Pulmonary artery endothelial cell (primary cell): Measurements from ENCODE around the gene CRKL. TPM values are rescaled to one million over a fixed set of nuclear protein-coding genes. Genes with fewer than 3 reads are reported as not detected.
"Not testable (repeated sequence)": the region's sequence is repeated elsewhere in the genome, so short reads cannot be mapped to it uniquely, and the experiment has no call there.

ENCODE experiments used
- DNase-seq: peaks from one replicate; pipeline ENCODE4 v3.0.0-alpha.2; 2011; ENCODE audit warnings: low read depth, low spot score
- total RNA-seq: library from RNA; depleted of rRNA; stranded (reverse); fragments of >200 nt; gene quantifications from 2 replicates; pipeline ENCODE4 v1.2.3, GENCODE V29; 2014

CRKL gene
- total RNA-seq, 1 donor from 2014 or later: 45.7 TPM

DNA sequence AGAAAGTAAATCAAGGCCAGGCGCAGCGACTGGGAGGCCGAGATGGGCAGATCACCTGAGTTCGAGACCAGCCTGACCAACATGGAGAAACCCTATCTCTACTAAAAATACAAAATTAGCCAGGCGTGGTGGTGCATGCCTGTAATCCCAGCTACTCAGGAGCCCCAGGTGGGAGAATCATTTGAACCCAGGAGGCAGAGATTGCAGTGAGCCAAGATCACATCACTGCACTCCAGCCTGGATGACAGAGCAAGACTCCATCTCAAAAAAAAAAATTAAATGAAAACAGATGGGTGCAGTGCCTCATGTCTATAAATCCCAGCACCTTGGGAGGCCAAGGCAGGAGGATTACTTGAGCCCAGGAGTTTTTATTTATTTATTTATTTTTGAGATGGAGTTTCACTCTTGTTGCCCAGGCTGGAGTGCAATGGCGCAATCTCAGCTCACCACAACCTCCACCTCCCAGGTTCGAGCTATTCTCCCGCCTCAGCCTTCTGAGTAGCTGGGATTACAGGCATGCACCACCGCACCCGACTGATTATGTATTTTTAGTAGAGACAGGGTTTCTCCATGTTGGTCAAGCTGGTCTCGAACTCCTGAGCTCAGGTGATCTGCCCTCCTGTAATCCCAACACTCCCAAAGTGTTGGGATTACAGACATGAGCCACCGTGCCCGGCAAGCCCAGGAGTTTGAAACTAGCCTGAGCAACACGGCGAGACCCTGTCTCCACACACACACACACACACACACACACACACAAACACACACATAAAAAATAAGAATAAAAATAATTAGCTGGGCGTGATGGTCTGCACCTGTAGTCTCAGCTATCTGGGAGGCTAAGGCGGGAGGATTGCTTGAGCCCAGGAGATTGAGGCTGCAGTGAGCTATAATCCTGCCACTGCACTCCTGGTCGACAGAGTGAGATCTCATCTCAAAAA, 15.8 kb upstream of the CRKL start:
- not testable (repeated sequence) for DNase-seq

DNA sequence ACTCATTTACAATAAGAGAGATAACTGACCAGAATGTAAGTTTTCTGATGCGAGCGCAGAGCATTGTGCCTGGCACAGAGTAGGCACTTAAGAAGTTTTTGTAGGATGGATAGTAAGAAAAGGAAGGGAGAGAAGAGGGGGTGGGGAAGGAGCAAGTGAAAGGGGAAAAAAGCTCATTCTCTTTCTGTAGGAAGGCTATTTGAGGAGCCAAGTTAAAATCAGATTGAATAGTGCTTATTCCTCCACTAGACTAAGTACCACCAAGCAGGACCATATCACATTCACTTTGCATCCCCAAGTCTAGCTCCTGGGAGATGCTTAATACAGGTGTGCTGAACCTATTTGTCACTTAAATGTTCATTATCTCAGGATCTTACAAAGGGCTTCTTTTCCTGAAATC, 14.1 kb upstream of the CRKL start:
- DNase-seq: no peak

DNA sequence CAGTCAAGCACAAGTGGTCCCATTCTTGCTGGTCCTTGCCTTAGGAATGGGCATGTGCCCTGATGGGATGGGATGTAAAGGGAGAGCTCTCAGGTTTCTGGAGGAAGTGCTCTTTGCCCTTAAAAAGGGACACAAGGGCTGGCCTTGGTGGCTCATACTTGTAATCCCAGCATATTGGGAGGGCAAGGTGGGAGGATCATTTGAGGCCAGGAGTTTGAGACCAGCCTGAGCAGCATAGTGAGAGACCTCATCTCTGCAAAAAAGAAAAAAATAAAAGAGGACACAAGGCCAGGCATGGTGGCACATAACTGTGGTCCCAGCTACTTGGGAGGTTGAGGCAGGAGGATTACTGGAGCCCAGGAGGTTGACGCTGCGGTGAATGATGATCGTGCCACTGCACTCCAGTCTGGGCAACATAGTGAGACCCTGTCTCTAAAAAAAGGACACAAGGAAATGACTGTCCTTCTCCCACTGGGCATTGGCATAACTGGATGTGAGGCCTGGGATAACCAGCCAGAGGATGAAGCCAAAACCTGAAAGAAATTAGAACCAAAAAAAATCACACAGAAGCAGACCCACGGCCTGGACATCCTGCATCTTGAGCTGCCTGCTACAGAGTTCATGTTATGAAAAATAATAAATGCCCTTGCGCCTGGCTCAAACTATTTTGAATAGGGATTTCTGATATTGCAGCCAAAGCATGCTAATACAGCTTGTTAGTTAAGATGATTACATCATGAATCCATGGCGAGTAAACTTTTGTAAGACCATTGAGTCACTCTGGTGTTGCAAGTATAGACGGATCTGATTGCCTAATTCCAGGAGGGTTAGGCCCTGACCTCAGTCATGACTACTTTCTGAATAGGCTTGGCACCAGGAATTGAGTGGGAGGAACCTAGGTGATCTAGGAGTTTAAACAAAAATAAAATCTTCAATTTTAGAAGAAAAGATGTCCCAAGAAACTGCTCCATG, 12.9 kb upstream of the CRKL start:
- no peak for DNase-seq

DNA sequence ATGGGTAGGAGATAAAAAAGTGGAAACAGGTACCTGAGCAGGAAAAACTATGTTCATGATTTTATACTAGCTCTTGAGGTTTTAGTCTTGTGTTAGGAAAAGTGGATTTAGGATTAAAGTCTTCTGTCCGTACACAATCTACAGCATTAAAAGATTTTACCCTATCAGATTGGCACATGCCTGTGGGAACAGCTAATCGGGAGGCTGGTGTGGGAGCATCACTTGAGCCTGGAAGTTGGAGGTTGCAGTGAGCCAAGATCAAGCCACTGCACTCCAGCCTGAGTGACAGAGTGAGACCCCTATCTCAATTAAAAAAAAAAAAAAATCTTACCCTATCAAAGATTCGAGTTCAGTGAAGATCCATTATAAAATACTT, 12.2 kb upstream of the CRKL start:
- no peak for DNase-seq

DNA sequence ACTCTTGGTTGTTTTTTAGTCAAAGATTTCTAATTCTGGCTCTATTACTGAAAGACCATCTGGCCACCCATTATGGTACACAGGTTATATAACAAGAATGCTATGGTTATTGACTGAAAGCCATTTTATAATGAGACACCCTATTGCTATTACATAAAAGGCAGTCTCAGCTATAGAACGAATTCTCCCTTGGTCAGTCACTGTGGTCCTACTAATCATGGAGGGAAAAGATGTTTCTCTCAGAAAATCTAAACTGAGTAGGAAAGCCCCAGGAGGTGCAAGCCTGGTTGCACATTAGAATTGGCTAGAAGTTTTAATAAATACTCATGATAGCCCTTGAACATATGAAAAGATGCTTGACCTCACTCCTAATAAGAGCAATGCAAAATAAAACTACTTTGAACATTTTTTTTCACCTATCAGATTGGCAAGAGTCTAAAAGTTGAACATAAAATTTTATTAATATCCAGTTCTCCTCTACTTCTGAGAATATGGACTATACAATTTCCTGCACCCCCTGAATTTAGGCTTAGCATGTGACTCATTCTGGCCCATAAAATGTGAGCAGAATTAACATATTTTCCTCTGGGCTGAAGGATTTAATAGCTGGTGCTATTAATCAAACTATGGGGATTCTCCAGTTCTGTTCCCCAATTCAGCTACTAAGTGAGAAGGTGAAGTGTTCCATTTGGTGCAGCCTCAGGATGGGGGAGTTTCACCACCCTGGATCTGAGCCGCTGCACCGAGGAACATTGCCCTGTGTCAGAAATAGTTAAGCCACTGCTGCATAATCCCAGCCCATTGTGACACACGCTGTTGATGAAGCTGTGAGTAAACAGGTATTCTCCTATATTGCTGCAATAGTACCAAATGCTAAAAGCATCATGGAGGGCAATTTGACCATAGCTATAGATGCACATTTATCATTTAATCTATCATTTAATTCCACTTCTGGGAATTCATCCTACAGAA, 11.5 kb upstream of the CRKL start:
- DNase-seq: no peak

DNA sequence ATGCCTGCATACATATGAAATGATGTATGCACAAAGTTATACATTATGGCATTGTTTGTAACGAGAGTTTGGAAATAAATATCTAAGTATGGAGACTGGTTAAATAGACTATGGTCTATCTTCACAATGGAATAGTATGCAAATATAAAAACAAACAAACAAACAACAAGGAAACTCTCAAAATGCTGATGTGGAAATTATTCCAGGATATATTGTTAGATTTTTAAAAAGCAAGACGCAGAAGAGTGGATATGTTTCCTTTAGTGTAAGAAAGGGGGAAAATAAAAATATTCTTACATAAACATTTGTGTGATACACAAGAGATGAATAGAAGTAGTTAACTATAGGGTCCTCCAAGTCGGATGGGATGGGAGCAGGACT, 10.8 kb upstream of the CRKL start:
- DNase-seq: no peak

DNA sequence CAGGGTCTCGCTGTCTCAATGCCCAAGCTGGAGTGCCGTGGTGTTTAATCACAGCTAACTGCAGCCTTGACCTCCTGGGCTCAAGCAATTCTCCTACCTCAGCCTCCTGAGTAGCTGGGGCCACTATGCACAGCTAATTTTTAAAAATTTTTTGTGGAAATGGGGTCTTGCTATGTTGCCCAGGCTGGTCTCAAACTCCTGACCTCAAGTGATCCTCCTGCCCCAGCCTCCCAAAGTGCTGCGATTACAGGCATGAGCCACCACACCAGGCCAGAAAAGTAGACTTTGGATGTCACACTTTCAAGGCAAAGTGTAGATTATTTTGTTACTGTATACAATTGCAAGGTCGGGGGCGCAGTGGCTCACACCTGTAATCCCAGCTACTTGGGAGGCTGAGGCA, 8.5 kb upstream of the CRKL start:
- DNase-seq: not testable (repeated sequence)

DNA sequence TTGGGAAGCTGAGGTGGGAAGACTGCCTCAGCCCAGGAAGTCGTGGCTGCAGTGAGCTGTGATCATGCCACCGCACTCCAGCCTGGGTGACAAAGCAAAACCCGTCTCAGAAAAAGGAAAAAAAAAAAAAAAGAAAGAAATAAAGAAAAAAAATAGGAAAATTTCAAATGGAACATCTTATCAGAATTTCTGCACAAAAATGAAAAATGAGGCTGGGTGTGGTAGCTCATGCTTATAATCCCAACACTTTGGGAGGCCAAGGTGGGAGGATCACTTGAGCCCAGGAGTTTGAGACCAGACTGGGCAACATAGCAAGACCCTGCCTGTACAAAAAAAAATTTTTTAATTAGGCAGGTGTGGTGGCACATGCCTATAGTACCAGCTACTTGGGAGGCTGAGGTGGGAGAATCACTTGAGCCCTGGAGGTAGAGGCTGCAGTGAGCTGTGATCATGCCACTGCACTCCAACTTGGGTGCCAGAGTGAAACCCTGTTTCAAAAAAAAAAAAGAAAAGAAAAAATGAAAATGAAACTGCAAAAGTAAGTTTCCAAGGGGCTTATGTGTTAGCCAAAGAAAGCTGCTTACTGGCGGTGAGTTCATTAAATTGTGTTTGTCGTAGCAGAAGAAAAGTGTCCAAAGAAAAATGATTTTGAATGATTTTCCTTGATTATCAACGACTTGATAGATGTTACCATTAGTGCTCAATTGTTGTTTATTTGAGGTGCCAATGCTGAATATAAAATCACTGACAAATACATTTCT, 7.5 kb upstream of the CRKL start:
- no peak for DNase-seq

DNA sequence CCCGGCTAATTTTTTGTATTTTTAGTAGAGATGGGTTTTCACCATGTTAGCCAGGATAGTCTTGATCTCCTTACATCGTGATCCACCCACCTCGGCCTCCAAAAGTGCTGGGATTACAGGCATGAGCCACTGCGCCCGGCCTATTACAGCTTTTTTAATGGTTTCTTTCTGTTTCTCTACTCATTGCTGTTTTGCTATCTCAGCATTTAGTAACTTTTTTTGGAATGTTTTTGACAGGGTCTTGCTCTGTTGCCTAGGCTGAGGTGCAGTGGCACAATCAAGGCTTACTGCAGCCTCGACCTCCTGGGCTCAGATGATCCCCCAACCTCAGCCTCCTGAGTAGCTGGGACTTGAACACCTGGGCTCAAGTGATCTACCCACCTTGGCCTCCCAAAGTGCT, 4.7 kb upstream of the CRKL start:
- DNase-seq: no peak

DNA sequence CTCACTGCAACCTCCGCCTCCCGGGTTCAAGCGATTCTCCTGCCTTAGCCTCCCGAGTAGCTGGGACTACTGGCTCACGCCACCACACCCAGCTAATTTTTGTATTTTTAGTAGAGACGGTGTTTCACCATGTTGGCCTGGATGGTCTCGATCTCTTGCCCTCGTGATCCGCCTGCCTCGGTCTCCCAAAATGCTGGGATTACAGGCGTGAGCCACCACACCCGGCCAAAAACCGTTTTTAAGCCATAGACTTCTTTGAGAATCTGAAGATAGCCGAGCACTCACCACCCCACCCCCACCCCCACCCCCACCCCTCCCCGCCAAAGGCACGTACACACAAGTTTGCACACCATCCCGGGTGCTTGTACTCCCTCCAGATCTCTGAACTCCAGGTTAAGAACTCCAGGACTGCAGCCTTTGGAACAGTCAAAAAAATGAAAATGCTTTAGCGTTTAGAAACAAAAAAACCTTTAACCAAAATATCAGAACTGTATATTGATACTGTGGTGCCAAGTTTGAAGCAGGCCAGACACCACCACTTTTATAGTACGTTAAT, 1.5 kb downstream of the CRKL start:
- no peak for DNase-seq

DNA sequence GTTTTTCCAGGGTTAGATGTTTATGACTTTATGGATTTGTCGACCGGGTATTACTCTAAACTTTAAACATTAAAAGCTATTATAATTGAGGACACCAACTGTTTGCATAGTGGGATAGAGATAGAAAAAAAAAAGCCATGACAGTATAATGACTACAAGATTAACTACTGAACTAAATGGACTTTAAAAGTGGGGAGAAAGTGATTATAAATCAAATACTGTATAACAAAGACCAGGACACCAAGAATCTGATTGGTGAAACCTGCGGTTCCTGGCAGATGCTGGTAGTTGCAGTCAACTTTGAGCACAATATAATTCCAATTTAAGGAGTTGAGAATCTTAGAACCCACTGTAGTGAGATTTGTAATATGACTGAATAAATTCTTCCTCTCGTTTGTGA, 2.5 kb downstream of the CRKL start:
- no peak for DNase-seq

DNA sequence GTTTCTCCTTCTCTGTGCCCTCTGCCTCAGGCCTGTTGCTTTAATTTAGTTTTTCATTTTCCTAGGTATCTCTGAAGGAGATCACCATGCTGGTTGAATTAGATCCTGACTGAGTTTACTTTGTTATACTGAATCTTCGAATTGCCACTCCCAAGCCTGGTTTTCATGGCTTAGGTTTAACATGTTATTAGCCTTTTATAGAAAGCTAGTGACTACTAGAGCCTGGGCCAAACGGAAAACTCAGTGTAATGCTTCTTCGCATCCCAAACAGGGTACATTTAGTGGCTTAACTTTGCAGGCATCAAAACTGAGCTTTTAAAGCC, 3.6 kb downstream of the CRKL start:
- no peak for DNase-seq

DNA sequence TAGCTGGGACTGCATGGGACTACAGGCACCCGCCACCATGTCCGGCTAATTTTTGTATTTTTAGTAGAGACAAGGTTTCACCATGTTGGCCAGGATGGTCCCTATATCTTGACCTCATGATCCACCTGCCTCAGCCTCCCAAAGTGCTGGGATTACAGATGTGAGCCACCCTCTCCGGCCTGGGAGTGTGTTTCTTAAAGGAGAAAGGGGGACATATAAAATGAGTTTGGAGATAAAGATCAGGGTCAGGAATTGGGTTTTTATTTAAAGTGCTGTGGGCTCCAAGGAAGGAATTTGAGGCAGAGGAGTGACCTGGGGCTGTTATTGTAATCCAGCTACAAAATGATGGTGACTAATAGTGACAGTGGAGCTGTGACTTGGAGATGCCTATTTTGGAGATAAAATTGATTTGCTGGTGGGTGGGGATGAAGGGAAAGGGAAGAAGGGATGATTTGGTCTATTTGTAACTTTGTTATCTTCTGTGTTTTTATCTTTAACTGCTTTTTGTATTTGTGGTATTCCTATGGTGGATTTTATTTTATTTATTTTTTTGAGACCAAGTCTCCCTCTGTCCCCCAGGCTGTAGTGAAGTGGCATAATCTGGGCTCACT, 5.0 kb downstream of the CRKL start:
- DNase-seq: no peak

DNA sequence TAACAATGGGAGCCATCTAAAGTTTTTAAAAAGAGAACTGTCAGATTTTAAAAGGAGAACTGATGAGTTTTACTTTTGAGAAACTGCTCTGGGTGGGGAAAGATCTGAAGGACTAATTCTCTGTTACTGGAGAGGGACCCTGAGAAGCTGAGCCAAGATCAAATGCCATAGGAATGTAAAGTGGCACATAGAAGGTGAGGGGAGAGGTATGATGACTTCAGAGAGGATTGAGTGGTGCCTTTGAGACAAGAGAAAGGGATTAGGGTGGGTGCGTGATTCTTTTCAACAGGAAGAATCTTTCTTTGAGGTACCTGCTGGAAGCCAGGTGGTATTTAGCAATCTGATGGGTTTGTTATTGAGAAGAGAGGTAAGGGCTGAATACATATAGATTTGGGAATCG, 9.0 kb downstream of the CRKL start:
- no peak for DNase-seq

DNA sequence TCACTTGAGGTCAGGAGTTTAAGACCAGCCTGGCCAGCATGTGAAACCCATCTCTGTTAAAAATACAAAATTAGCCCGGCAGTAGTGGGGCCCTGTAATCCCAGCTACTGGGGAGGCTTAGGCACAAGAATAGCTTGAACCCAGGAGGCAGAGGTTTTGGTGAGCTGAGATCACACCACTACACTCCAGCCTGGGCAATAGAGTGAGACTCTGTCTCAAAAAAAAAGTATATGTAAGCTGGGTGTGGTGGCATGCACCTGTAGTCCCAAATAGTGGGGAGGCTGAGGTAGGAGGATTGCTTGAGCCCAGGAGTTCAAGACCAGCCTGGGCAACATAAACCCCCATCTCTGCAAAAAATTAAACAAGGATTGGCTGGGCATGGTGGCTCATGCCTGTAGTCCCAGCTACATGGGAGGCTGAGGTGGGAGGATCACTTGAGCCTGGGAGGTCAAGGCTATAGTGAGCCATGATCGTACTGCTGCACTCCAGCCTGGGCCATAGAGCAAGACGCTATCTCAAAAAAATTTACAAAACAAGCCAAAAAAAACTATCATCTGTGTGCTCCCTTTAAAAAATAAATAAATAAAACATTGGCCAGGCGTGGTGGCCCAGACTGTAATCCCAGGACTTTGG, 10.8 kb downstream of the CRKL start:
- no peak for DNase-seq

DNA sequence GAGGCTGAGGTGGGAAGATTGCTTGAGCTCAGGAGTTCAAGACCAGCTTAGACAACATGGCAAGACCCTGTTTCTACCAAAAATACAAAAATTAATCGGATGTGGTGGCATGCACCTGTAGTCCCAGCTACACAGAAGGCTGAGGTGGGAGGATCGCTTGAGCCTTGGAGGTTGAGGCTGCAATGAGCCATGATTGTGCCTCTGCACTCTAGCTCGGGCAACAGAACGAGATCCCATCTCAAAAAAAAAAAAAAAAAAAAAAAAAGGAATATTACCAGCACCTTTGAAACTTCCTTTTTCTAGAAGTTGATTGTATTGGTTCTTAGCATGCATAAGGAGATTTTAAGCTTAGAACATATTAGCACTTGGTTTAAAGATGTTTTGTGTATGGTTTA, 11.4 kb downstream of the CRKL start:
- no peak for DNase-seq

DNA sequence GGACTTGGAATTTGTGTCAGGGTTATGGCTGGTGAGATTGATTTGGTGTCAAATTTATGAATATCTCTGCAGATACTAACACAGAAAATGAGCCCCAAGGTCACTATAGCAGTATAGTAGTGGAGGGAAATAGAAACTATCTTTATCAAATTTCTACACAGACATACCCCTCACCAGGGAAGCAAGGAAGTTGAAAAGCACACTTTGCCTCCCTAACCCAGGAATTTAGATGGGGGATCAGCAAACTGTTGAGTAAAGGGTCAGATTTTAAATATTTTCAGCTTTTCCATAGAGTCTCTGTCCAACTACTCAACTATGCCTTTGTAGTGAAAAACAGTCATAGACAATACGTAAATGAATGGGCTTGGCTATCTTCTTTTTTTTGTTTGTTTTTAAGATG, 12.8 kb downstream of the CRKL start:
- no peak for DNase-seq

DNA sequence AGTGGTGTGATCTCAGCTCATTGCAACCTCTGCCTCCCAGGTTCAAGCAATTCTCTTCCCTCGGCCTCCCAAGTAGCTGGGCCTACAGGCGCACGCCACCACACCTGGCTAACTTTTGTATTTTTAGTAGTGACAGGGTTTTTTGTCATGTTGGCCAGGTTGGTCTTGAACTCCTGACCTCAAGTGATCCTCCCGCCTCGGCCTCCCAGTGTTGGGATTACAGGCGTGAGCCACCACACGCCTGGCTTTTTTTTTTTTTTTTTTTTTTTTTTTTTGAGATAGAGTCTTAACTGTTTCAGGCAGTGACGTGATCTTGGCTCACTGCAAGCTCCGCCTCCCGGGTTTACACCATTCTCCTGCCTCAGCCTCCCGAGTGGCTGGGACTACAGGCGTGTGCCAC, 13.2 kb downstream of the CRKL start:
- DNase-seq: not testable (repeated sequence)

DNA sequence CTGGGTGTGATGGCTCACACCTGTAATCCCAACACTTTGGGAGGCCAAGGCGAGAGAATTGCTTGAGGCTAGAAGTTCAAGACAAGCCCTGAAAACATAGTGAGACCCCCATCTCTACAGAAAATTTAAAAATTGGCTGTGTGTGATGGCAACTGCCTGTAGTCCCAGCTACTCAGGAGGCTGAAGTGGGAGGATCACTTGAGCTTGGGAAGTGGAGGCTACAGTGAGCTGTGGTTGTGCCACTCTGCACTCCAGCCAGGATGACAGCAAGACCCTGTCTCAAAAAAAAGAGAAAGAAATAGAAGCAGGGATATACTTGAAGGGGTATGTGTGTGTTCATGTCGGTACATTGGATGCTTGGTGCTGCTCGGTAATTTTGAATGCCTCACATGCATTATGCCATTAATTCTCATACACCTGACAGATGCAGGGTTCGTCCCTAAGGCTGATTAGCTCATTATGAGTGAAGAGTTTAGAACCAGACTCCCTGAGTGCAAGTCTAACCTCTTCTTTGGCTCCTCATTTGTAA, 14.0 kb downstream of the CRKL start:
- DNase-seq: no peak
